Neural cell (in vitro differentiated cells): ENCODE results near the gene HEATR5A.

ENCODE experiments used
- EZH2 ChIP-seq: fragments of 200-600, 300-800 bp; shearing (Covaris generic), sonication (generic); IDR thresholded peaks from 2 replicates; pipeline ENCODE4 v1.6.1; 2014; ENCODE audit warnings: antibody characterized with exemption, low read length, borderline replicate concordance, mild to moderate bottlenecking; ENCODE audit not compliant: insufficient read depth, poor library complexity, severe bottlenecking
- SMC3 ChIP-seq: fragments of 450-650 bp; conservative IDR thresholded peaks from 2 replicates; pipeline ENCODE4 v1.6.1; 2014; ENCODE audit warnings: antibody characterized with exemption, mild to moderate bottlenecking, moderate library complexity; ENCODE audit not compliant: poor library complexity
- TF ChIP-seq, protein P1 (sequence below): fragments of 450-650 bp; IDR thresholded peaks from 2 replicates; pipeline ENCODE4 v1.5.1; 2014; ENCODE audit warnings: antibody characterized with exemption, mild to moderate bottlenecking, moderate library complexity; ENCODE audit not compliant: poor library complexity, severe bottlenecking

DNA sequence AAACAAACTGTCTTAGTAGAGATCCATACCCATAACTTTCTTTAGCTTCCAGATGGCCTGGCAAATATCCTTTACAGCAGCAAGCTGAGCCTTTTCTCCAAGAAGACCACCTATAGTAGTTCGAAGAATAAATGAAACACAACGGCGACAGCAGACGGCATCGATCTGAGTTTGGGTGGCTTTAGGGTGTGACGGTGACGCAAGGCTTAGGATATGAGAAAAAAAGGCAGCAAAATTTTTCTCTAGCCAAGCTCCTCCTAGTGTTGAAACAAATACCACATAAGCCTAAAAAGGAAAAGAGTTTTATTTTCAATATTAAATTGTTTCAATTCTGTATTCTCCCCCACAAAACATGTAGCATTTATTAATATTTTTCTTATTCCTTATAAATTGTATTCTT is 33.3 kb downstream of the HEATR5A start:
- TF ChIP-seq SMC3 (no peak), EZH2 (no peak)
- TF ChIP-seq, protein P1, sequence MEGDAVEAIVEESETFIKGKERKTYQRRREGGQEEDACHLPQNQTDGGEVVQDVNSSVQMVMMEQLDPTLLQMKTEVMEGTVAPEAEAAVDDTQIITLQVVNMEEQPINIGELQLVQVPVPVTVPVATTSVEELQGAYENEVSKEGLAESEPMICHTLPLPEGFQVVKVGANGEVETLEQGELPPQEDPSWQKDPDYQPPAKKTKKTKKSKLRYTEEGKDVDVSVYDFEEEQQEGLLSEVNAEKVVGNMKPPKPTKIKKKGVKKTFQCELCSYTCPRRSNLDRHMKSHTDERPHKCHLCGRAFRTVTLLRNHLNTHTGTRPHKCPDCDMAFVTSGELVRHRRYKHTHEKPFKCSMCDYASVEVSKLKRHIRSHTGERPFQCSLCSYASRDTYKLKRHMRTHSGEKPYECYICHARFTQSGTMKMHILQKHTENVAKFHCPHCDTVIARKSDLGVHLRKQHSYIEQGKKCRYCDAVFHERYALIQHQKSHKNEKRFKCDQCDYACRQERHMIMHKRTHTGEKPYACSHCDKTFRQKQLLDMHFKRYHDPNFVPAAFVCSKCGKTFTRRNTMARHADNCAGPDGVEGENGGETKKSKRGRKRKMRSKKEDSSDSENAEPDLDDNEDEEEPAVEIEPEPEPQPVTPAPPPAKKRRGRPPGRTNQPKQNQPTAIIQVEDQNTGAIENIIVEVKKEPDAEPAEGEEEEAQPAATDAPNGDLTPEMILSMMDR = no peak
